Measurements from ENCODE around the gene CTRB1.

Gene CTRB1

GRCh38 chr16:75218256-75219076, at the start of gene CTRB1:
Gene CTRB1, plus strand, starts transcription at chr16:75218988. Its CDS starts 20 bp downstream, at chr16:75219008.
- DNase-seq, result no peak

DNA sequence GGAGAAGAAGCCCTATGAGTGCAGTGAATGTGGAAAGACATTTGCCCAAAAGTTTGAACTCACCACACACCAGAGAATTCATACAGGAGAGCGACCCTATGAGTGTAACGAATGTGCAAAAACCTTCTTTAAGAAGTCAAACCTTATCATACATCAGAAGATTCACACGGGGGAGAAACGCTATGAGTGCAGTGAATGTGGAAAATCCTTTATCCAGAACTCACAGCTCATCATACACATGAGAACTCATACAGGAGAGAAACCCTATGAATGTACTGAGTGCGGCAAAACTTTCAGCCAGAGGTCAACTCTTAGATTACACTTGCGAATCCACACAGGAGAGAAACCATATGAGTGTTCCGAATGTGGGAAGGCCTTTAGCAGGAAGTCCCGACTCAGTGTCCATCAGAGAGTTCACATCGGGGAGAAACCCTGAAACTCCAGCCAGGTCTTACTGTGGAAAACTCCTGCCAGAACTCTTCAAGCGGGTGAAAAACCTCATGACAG, 48.8 kb upstream of the CTRB1 start:
- DNase-seq, result no peak

DNA sequence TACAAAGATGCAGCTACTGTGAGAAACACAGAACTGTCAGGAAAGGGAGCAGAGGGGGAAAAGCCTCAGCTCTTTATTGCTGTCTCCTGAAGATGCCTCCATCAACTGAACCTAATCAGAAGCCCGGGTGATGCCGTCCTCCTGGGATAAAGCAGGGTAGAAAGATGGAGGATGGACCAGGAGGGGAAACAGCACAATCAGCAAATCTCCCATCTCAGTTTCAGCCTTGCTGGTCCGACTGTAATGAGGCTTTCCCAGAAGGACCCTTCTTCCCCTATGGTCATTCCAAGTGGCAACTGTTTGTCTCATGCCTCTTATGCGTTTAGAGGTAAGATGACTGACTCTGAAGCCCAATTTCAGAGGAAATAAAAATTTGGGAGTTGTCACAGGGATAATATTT, 46.2 kb upstream of the CTRB1 start:
- no peak for DNase-seq

- no peak for DNase-seq
Observed at GRCh38 chr16:75175074-75175473, 43.7 kb upstream of the CTRB1 start.

DNA sequence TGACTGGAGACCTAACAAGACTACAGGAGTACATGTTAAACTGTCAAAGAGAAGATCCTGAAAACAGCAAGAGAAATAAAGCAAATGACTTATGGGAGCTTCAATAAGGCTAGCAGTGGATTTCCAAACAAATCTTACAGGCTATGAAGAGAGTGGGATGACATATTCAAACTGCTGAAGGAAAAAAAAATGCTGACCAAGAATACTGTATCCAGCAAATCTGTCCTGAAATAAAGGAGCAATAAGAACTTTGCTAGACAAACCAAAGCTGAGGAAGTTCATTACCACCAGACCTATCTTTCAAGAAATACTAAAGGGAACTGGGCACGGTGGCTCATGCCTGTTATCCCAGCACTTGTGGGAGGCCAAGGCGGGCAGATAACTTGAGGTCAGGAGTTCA, 41.9 kb upstream of the CTRB1 start:
- DNase-seq, result no peak

- DNase-seq, result no peak
Observed at GRCh38 chr16:75179208-75179607, 39.6 kb upstream of the CTRB1 start.

GRCh38 chr16:75181630-75182029, 37.2 kb upstream of the CTRB1 start:
- DNase-seq, result no peak

DNA sequence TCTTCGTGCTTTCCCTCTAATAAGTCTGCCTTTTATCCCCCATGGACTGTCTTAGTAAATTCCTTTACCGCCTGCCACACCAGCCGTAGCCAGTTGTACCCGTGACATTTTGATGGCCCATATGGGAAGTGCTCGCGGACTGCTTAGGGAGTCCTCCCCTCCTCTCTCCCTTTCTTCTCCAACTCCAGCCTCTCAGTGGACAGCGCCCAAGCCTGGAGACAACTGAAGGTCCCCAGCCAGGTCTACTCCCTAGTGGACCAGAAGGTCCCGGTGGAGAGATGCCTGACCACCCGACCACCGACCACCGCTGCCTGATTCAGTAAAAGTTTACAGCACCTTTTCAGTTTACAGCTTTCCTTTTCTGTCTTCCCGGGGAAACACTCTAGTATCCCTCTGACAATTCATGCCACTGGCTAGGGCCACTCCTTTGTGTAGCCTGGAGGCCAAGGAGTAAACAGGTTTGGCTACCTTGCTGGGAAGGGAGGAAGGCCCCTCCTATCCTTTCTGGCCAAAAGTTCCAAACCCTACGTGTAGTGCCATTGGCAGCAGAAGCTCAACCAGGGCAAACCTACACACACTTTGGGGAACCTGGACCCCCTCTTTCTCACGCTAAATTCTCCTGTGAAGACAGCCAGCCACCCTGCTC, 29.8 kb upstream of the CTRB1 start:
- DNase-seq, result no peak

- DNase-seq, result no peak
Observed at GRCh38 chr16:75189638-75190245, 29.0 kb upstream of the CTRB1 start.

- DNase-seq, result no peak
Observed at GRCh38 chr16:75192606-75193264, 26.1 kb upstream of the CTRB1 start.

GRCh38 chr16:75193265-75193650, 25.5 kb upstream of the CTRB1 start:
- DNase-seq, result no peak

- DNase-seq, result no peak
Observed at GRCh38 chr16:75193730-75194444, 24.9 kb upstream of the CTRB1 start.

DNA sequence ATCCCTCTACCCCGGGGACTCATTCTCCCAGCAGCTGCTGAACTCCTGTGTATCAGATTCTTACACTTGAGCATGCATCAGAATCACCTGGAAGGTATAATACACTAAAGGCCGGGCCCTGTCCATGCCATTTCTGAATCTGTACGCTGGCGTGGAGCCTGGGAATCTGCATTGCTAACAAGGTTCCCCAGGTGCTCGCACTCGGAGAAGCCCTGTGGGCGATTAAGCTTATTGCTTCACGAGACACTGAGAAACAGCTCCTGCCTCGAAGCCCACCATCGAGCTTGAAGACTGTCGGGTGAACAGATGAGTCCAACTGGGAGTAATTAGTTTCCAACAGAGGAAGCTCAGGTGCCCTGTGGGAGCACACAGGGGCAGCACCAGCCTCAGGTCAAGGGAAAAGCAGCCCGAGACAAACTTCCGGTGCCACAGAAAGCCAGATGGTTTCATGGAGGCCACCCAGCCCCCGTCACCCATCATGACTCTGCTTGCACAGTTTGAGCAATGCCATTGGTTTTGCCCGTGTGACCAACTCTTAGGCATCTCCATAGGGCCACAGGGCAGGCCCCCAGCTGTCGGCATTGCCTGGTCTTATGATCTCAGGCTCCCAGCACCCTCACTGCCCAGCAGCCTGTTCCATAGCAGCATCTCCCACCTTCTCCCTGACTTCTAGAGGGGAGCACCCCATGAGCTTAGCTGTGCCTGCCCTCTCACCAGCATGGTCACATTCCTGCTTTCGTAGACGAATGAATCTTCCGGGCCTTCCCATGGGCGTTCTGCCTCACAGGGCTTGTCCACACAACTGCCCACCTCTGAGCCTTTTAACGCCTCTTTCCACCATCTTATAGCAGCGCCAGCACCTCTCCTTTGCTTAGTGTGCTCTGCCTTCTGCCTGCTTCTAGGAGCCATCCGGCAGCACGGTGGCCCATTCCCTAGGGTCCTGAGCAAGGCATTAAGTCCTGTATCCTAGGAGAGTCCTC, 22.7 kb upstream of the CTRB1 start:
- no peak for DNase-seq

GRCh38 chr16:75196836-75197235, 22.0 kb upstream of the CTRB1 start:
- no peak for DNase-seq

DNA sequence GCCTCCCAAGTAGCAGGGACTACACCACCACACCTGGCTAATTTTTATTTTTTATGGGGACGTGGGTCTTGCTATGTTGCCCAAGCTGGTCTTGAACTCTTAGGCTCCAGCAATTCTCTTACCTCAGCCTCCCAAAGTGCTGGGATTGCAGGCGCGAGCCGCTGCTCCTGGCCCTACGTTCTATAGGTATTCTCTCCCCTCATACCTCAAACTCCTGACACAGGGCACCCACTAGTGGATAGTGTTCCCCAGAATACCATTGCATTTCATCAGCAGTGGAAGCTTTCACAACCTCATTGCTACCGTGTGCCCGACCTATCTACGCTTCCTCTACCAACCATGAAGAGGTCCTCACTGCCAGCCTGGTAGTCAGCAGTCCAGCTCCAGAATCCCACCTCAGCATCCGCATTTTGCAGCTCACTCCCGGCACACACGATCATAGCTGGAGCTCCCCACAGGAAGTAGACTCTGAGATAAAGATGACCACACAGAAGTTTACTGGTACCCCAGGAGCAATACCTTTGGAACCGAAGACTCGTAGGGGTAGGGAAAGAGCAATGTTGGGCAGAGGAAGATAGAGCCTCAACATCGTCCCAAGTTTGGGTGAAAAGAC, 21.2 kb upstream of the CTRB1 start:
- peak; percentile 10 for DNase-seq

DNA sequence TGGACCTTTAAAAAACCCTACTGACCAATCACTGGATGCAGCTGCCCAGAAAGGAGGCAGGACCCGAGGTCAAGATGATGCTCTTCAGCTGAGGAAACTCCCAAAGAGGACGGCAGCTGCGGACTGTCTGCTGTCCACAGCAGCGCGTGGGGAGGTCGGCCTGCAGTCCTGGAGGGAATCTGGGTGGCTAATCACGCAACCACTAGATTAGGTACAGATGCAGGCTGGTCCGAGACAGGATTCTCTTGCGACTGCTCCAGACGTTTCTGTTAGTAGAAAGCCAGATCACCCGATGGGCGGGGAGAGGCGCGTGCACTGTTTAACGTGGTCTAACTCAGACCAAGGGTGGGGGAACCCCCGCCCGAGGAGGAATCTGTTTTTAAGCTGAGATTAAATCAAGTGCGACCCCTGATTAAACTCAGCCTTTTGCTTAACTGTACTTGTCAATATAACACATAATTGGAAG, 20.6 kb upstream of the CTRB1 start:
- DNase-seq, result peak; percentile 46

DNA sequence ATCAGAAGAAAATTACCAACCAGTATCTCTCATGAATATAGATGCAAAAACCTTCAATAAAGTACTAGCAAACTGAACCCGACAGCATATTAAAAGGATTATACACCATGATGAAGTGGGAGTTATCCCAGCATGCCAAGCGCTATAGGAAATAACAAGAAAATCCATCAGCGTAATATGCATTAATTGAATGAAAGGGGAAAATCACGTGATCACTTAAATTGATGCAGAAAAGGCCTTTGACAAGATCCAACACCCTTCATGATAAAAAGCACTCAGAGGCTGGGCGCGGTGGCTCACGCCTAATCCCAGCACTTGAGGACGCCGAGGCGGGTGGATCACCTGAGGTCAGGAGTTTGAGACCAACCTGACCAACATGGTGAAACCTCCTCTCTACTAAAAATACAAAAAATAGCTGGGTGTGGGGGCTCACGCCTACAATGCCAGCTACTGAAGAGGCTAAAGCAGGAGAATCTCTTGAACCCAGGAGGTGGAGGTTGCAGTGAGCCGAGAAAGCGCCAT, 16.7 kb upstream of the CTRB1 start:
- no peak for DNase-seq

GRCh38 chr16:75203096-75203495, 15.7 kb upstream of the CTRB1 start:
- no peak for DNase-seq

DNA sequence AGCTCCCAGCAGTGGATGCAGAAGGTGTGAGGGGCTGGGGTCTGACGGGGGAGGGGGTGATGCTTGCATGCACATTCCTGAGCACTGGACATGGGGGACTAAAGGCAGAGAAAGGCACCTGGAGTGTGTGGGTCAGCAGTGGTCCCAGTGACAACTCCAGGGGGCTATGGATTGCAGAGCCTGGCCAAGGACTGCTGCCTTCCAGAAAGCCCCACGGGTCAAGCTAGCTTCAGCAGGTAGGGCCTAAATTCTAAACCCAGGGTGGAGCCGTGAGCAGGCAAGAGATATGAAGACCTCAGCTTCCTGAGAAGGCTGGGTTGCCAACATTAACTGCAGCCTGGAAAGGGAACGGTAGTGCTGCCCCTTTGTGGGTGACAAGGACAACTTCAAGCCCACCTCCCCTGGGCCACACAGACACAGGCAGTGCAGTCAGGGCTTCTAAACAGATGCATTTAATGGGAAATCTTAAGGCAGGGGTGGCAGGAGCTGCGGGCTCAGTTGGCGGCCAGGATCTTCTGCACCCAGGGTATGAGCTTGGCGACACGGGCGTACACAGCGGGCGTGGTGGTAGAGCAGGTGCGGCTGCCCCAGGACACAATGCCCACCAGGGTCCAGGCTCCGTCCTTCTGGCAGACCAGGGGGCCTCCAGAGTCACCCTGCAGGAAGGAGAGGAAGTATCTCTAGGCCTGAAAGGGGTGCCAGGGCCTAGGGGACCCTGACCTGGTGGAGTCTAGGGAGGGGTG, 14.9 kb upstream of the CTRB1 start:
- DNase-seq, result no peak

GRCh38 chr16:75204410-75204758, 14.4 kb upstream of the CTRB1 start:
- DNase-seq, result no peak
